ENCODE results near the gene OTUD7B.

- TF ChIP-seq POLR2AphosphoS5 (IDR thresholded peaks at IDR 0.05; ENCODE audit: insufficient read depth in 1 of 2, low read depth in 1 of 2) (no peak), POLR2A (IDR thresholded peaks at IDR 0.05) (no peak)
- TF ChIP-seq, protein P1, sequence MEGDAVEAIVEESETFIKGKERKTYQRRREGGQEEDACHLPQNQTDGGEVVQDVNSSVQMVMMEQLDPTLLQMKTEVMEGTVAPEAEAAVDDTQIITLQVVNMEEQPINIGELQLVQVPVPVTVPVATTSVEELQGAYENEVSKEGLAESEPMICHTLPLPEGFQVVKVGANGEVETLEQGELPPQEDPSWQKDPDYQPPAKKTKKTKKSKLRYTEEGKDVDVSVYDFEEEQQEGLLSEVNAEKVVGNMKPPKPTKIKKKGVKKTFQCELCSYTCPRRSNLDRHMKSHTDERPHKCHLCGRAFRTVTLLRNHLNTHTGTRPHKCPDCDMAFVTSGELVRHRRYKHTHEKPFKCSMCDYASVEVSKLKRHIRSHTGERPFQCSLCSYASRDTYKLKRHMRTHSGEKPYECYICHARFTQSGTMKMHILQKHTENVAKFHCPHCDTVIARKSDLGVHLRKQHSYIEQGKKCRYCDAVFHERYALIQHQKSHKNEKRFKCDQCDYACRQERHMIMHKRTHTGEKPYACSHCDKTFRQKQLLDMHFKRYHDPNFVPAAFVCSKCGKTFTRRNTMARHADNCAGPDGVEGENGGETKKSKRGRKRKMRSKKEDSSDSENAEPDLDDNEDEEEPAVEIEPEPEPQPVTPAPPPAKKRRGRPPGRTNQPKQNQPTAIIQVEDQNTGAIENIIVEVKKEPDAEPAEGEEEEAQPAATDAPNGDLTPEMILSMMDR (IDR thresholded peaks at IDR 0.05): no peak
These were observed 17.3 kb downstream of the OTUD7B start for GRCh38 chr1:149993181-149993580.
